Esophagus (tissue), 2 donors: Measurements from ENCODE around the gene ORC1. TPM values are rescaled to one million over a fixed set of nuclear protein-coding genes. Genes with fewer than 3 reads are reported as not detected.

Experiments used
- H3K27ac ChIP-seq, 2 donors: one replicate each; pipeline ENCODE4 v1.5.1; 2013; ENCODE audit warnings: low read depth in 2 of 2, mild to moderate bottlenecking in 2 of 2, inconsistent platforms in 1 of 2, low read length in 1 of 2, moderate library complexity in 1 of 2
- H3K27me3 ChIP-seq, 2 donors: one replicate each; pipeline ENCODE4 v1.6.1; 2013; ENCODE audit warnings: low read length in 2 of 2, control low read depth in 1 of 2, mild to moderate bottlenecking in 1 of 2; ENCODE audit not compliant: insufficient read depth in 2 of 2, control insufficient read depth in 1 of 2
- H3K36me3 ChIP-seq, 2 donors: one replicate each; pipeline ENCODE4 v1.6.1; 2013; ENCODE audit warnings: low read length in 1 of 2; ENCODE audit not compliant: control insufficient read depth in 2 of 2, insufficient read depth in 2 of 2
- H3K4me1 ChIP-seq, 2 donors: one replicate each; pipeline ENCODE4 v1.6.1; 2013; ENCODE audit warnings: low read length in 1 of 2; ENCODE audit not compliant: control insufficient read depth in 2 of 2, insufficient read depth in 2 of 2
- H3K4me3 ChIP-seq, 2 donors: one replicate each; pipeline ENCODE4 v1.5.1; 2013; ENCODE audit warnings: low read length in 2 of 2, mild to moderate bottlenecking in 2 of 2, low read depth in 1 of 2, moderate library complexity in 1 of 2
- H3K9me3 ChIP-seq, 2 donors: one replicate each; pipeline ENCODE4 v1.6.1; 2013; ENCODE audit warnings: mild to moderate bottlenecking in 2 of 2, low read depth in 1 of 2, low read length in 1 of 2, moderate library complexity in 1 of 2; ENCODE audit not compliant: control insufficient read depth in 2 of 2, insufficient read depth in 1 of 2
- WGBS, 2 donors: extraction: QIAGEN DNeasy Blood & Tissue Kit; methylation state at CpG; one replicate each; pipeline ENCODE4 v1.1.7; 2013; 5-methylcytosine and 5-hydroxymethylcytosine counted together
- polyA plus RNA-seq, 2 donors: library from polyadenylated mRNA; stranded (reverse); fragments of 200-250 nt; gene quantifications; one replicate each; pipeline ENCODE4 v1.2.3, GENCODE V29; 2013
- donor health status: healthy with polysubstance abuse.
- donor health status: Bipolar disorder and iron deficiency.

Gene ORC1
- polyA plus RNA-seq, 2 donors, result 0.96 to 3.6 TPM

DNA sequence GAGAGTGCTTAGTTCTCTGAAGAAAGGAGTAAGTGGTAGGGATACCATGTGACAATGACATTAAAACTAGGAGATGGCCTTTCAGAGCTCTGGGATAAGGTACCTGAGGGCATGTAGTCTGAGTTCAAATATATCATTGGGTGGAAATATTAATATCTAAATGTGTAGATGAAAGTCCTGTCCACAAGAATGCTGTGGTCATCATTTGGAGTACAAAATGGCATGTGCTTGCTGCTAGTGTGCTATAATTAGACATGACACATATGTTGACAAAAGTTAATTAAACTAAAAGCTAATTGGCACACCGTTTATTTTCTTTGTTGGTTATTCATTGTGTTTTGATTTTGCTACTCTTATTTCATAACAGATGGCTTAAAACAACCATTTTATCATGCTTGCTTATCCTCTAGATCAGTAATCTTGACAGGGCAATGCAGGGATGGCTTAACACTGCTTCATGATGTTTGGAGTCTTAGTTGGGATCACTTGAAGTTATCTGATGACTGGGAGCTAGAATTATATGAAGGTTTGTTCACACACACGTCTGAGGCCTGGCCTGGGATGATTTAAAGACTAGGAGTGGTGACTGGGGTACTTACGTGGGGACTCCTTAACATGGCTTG is 69.2 kb downstream of the ORC1 start:
- H3K4me3 ChIP-seq, result no peak overlapping the region
- H3K36me3 ChIP-seq, result no peaks in the 10 kb centered on the region
- 80 to 83% methylated on average over 3 of the region's 3 CpGs for WGBS, 2 donors
- H3K4me1 ChIP-seq, result no peaks in the 10 kb centered on the region
- no peaks in the 10 kb centered on the region for H3K9me3 ChIP-seq
- H3K27me3 ChIP-seq, result no peaks in the 10 kb centered on the region
- H3K27ac ChIP-seq, result no peak overlapping the region

DNA sequence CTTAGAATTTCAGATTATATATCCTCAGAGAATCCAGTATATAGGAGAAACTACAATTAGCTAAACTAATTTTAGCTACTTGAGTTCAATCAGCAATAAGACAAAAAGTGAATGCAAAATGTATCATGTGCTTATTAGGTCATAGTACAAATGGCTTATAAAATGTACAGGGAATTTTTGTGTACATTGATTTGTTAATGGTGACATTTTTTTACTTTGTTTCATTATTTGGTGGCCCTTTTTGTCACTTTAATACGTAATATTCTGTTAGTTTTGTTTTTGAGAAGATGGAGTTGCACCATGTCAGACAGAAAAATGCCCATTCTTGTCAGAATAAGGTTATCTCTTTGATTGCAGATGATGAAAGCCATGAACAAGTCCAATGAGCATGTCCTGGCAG is 71.8 kb downstream of the ORC1 start:
- H3K36me3 ChIP-seq, result no peaks in the 10 kb centered on the region
- H3K27ac ChIP-seq, result no peak overlapping the region
- WGBS, 2 donors, result 78 to 93% methylated on average over 1 of the region's 1 CpG
- H3K4me3 ChIP-seq, result no peak overlapping the region
- no peaks in the 10 kb centered on the region for H3K4me1 ChIP-seq
- no peaks in the 10 kb centered on the region for H3K27me3 ChIP-seq
- no peaks in the 10 kb centered on the region for H3K9me3 ChIP-seq

DNA sequence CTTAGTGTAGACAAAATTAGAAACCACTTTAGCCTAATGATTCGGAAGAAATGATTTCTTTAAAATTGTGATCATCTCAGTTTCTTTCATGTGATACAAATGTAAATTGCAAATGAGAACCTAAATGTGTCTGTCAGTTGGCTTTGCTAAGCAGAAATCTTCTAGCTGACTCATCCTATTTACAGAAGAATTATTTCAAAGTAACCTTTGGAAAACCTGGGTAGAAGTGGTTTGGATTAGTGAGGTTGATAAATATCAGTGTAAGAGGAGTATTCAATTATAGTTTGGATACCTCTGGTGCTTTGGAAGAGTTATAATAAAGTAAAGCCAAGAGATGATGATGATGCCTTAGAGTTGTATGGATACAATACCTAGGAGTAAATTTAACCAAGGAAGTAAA is 75.6 kb downstream of the ORC1 start:
- H3K9me3 ChIP-seq, result no peaks in the 10 kb centered on the region
- WGBS, 2 donors, result 80 to 82% methylated on average over 1 of the region's 1 CpG
- H3K4me3 ChIP-seq, result no peak overlapping the region
- no peaks in the 10 kb centered on the region for H3K4me1 ChIP-seq
- no peaks in the 10 kb centered on the region for H3K27me3 ChIP-seq
- no peaks in the 10 kb centered on the region for H3K36me3 ChIP-seq
- no peak overlapping the region for H3K27ac ChIP-seq

DNA sequence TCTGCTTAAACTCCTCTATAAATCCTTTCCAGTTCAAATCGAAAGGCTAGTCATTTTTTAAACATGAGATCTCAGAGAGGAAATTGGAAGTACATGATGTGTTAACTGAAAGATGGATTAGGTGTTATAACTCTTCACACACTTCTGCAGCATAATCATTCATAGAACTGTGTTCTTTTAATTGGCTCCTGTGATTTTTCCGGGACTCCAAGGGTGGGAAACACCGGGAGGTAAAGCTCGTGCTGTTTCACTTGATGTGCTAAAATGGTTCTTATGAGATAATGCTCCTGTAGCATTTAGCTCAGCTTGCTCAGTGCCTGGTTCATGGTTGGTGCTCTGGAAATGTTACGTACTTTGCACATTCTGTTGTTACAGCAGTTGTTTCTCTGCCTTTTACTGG is 78.4 kb downstream of the ORC1 start:
- H3K27me3 ChIP-seq, result no peaks in the 10 kb centered on the region
- 82% methylated on average over 5 of the region's 5 CpGs for WGBS, 2 donors
- no peak overlapping the region for H3K4me3 ChIP-seq
- H3K36me3 ChIP-seq, result no peaks in the 10 kb centered on the region
- H3K27ac ChIP-seq, result no peak overlapping the region
- no peaks in the 10 kb centered on the region for H3K4me1 ChIP-seq
- H3K9me3 ChIP-seq, result no peaks in the 10 kb centered on the region

DNA sequence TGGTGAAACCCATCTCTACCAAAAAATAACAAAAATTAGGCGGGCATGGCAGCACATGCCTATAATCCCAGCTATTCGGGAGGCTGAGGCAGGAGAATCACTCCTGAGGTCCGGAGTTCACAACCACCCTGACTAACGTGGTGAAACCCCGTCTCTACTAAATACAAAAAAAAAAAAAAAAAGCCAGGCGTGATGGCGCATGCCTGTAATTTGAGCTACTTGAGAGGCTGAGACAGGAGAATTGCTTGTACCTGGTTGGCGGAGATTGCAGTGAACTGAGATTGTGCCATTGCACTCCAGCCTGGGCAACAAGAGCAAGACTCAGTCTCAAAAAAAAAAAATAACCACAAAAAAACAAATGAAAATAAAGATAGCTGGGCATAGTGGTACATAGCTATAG is 80.5 kb downstream of the ORC1 start:
- H3K4me3 ChIP-seq, result no peak overlapping the region
- H3K27me3 ChIP-seq, result no peaks in the 10 kb centered on the region
- 84 to 88% methylated on average over 8 of the region's 8 CpGs for WGBS, 2 donors
- H3K4me1 ChIP-seq, result no peaks in the 10 kb centered on the region
- H3K36me3 ChIP-seq, result no peaks in the 10 kb centered on the region
- no peaks in the 10 kb centered on the region for H3K9me3 ChIP-seq
- no peak overlapping the region for H3K27ac ChIP-seq

Other genes starting within 250 kb of the ORC1 start
- 10 to 100 TPM; 12.5 to 16.5 TPM for gene CC2D1B, start 38.2 kb downstream of the ORC1 start, polyA plus RNA-seq
- gene PRPF38A, start 179 bp upstream of the ORC1 start, polyA plus RNA-seq, result 10 to 100 TPM; 10.4 to 21.5 TPM
- gene TUT4, start 148.7 kb upstream of the ORC1 start, polyA plus RNA-seq, result 10 to 100 TPM; 14.5 to 15.4 TPM
- gene GPX7, start 197.9 kb upstream of the ORC1 start, polyA plus RNA-seq, result 1 to 10 TPM; 2.4 to 3.8 TPM
- gene SHISAL2A, start 228.7 kb upstream of the ORC1 start, polyA plus RNA-seq, result under 1 TPM; 0.16 to 0.20 TPM